Measurements from ENCODE around the gene NCK1. TPM values are rescaled to one million over a fixed set of nuclear protein-coding genes. Genes with fewer than 3 reads are reported as not detected.

The NCK1 gene
- total and polyA plus RNA-seq, 10 of the 15 experiments (the other 5 are each of a cell fraction or from before 2014, with no cell fraction given), result 15.6 to 33.4 (median 25.0) TPM

GRCh38 chr3:136898549-136898948, 36.5 kb downstream of the NCK1 start:
- Histone ChIP-seq H3K9me3 (replicated peaks; ENCODE audit: control insufficient read depth, insufficient read depth, low read length) (peaks cover 31% of the 10 kb centered on the region), H3K36me3 (ENCODE audit: control insufficient read depth in 2 of 2, insufficient read depth in 2 of 2, low read length in 1 of 2) (no peaks in the 10 kb centered on the region), H2AFZ (ENCODE audit: control insufficient read depth, low read depth, low read length) (no peak overlapping the region), H3K27ac (ENCODE audit: control insufficient read depth, insufficient read depth) (no peak overlapping the region), H3K9ac (ENCODE audit: control insufficient read depth, insufficient read depth, low read length) (no peak overlapping the region), H3K4me3 (no peak overlapping the region), H3K79me2 (ENCODE audit: control insufficient read depth, insufficient read depth, low read length) (peaks cover 55% of the 10 kb centered on the region), H4K20me1 (ENCODE audit: control insufficient read depth, insufficient read depth) (no peaks in the 10 kb centered on the region), H3K4me2 (ENCODE audit: control insufficient read depth, insufficient read depth) (no peak overlapping the region), H3K4me1 (ENCODE audit: control insufficient read depth, insufficient read depth, low read length) (peaks cover 4% of the 10 kb centered on the region; the same call in 1 of the 2 replicates), H3K27me3 (replicated peaks in 1 of 2; ENCODE audit: control insufficient read depth in 2 of 2, insufficient read depth in 2 of 2, low read length in 1 of 2) (no peaks in the 10 kb centered on the region)
- no peak for FAIRE-seq
- WGBS (ENCODE audit: insufficient coverage, insufficient replicate concordance, low lambda C conversion rate, missing lambda C conversion rate), result 100% methylated on average over 4 of the region's 4 CpGs
- ChIA-PET CTCF (interaction anchor here (0.6 to 1.8 kb wide), 5 partner anchors 9 to 76 kb away, joined by 3 to 5 read pairs (median 4); no protein-coding TSS in a partner anchor), RAD21 (ENCODE audit: unreplicated experiment) (interaction anchor here (1.1 to 3.1 kb wide), 5 partner anchors 11 to 116 kb away, joined by 3 to 10 read pairs (median 6); partner anchors contain the start of gene NCK1), POLR2A (interaction anchor here (1.1 kb wide), 2 partner anchors 13 to 14 kb away, joined by 3 to 4 read pairs; no protein-coding TSS in a partner anchor), SMC1A (ENCODE audit: uncharacterized antibody, unreplicated experiment) (interaction anchor here (0.7 to 4.2 kb wide), 7 partner anchors 12 to 352 kb away, joined by 3 to 28 read pairs (median 3); partner anchors contain the start of gene NCK1)
- TF ChIP-seq STAT1 (conservative IDR thresholded peaks at IDR 0.05) (no peak), BHLHE40 (IDR thresholded peaks at IDR 0.05; ENCODE audit: borderline replicate concordance in 1 of 2, low read depth in 2 of 2, low read length in 1 of 2) (no peak)
- in situ Hi-C loops (cut with MboI) (no loop called here), intact Hi-C loops (cut with micrococcal nuclease; ENCODE audit: unreplicated experiment) (no loop called here)
- ATAC-seq, result no peak
- no peak for DNase-seq (ENCODE audit: low read depth, low spot score)
- BruUV-seq (replicated peaks), result no TSS peak

- ATAC-seq (no peak), FAIRE-seq (no peak), DNase-seq (ENCODE audit: low read depth, low spot score) (no peak)
- Histone ChIP-seq H3K79me2 (ENCODE audit: control insufficient read depth, insufficient read depth, low read length) (peaks cover 56% of the 10 kb centered on the region), H3K27me3 (replicated peaks in 1 of 2; ENCODE audit: control insufficient read depth in 2 of 2, insufficient read depth in 2 of 2, low read length in 1 of 2) (no peaks in the 10 kb centered on the region), H3K4me1 (ENCODE audit: control insufficient read depth, insufficient read depth, low read length) (peaks cover 4% of the 10 kb centered on the region; the same call in 1 of the 2 replicates), H2AFZ (ENCODE audit: control insufficient read depth, low read depth, low read length) (no peak overlapping the region), H3K4me2 (ENCODE audit: control insufficient read depth, insufficient read depth) (no peak overlapping the region), H3K27ac (ENCODE audit: control insufficient read depth, insufficient read depth) (no peak overlapping the region), H4K20me1 (ENCODE audit: control insufficient read depth, insufficient read depth) (no peaks in the 10 kb centered on the region), H3K9me3 (replicated peaks; ENCODE audit: control insufficient read depth, insufficient read depth, low read length) (peaks cover 31% of the 10 kb centered on the region), H3K36me3 (ENCODE audit: control insufficient read depth in 2 of 2, insufficient read depth in 2 of 2, low read length in 1 of 2) (no peaks in the 10 kb centered on the region), H3K9ac (ENCODE audit: control insufficient read depth, insufficient read depth, low read length) (no peak overlapping the region), H3K4me3 (no peak overlapping the region)
- SMC1A ChIA-PET (ENCODE audit: uncharacterized antibody, unreplicated experiment), result interaction anchor here (0.7 to 4.2 kb wide), 6 partner anchors 12 to 353 kb away, joined by 3 to 28 read pairs (median 6); partner anchors contain the start of gene NCK1
- BruUV-seq (replicated peaks), result no TSS peak
- intact Hi-C loops (cut with micrococcal nuclease; ENCODE audit: unreplicated experiment) (no loop called here), in situ Hi-C loops (cut with MboI) (no loop called here)
- CTCF ChIA-PET, result interaction anchor here (0.6 to 1.8 kb wide), 6 partner anchors 10 to 77 kb away, joined by 3 to 5 read pairs (median 4); no protein-coding TSS in a partner anchor
- RAD21 ChIA-PET (ENCODE audit: unreplicated experiment), result interaction anchor here (1.2 to 3.1 kb wide), 3 partner anchors 11 to 115 kb away, joined by 3 to 10 read pairs (median 10); partner anchors contain the start of gene NCK1
- 96% methylated on average over 2 of the region's 2 CpGs for WGBS (ENCODE audit: insufficient coverage, insufficient replicate concordance, low lambda C conversion rate, missing lambda C conversion rate)
- POLR2A ChIA-PET, result interaction anchor here (1.1 kb wide), 2 partner anchors 14 to 15 kb away, joined by 3 to 4 read pairs; no protein-coding TSS in a partner anchor
- TF ChIP-seq IKZF1 (conservative IDR thresholded peaks at IDR 0.05) (no peak), HDGF (IDR thresholded peaks at IDR 0.05) (no peak), POU2F2 (IDR thresholded peaks at IDR 0.05; ENCODE audit: borderline replicate concordance, low read depth, low read length) (no peak), ETV6 (conservative IDR thresholded peaks at IDR 0.05 in 1 of 2, IDR thresholded peaks at IDR 0.05 in 1 of 2; ENCODE audit: borderline replicate concordance in 1 of 2, low read depth in 1 of 2) (no peak), CBX3 (IDR thresholded peaks at IDR 0.05; ENCODE audit: borderline replicate concordance, low read depth) (no peak), MYB (IDR thresholded peaks at IDR 0.05; ENCODE audit: borderline replicate concordance, low read depth, low read length) (no peak), SUPT20H (IDR thresholded peaks at IDR 0.05; ENCODE audit: borderline replicate concordance, control insufficient read depth, low read depth, low read length) (no peak), ZNF207 (IDR thresholded peaks at IDR 0.05; ENCODE audit: borderline replicate concordance) (no peak), NFXL1 (IDR thresholded peaks at IDR 0.05; ENCODE audit: borderline replicate concordance) (no peak), MTA2 (IDR thresholded peaks at IDR 0.05; ENCODE audit: low read depth) (no peak), MXI1 (IDR thresholded peaks at IDR 0.05; ENCODE audit: low read depth, low read length) (no peak)
- TF ChIP-seq, protein P1, sequence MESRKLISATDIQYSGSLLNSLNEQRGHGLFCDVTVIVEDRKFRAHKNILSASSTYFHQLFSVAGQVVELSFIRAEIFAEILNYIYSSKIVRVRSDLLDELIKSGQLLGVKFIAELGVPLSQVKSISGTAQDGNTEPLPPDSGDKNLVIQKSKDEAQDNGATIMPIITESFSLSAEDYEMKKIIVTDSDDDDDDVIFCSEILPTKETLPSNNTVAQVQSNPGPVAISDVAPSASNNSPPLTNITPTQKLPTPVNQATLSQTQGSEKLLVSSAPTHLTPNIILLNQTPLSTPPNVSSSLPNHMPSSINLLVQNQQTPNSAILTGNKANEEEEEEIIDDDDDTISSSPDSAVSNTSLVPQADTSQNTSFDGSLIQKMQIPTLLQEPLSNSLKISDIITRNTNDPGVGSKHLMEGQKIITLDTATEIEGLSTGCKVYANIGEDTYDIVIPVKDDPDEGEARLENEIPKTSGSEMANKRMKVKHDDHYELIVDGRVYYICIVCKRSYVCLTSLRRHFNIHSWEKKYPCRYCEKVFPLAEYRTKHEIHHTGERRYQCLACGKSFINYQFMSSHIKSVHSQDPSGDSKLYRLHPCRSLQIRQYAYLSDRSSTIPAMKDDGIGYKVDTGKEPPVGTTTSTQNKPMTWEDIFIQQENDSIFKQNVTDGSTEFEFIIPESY (IDR thresholded peaks at IDR 0.05), result no peak
These were observed 36.9 kb downstream of the NCK1 start for GRCh38 chr3:136898954-136899353.

All from GM12878 (cell line).